Endothelial cell of umbilical vein (primary cell): ENCODE measurements around the gene MN1. TPM values are rescaled to one million over a fixed set of nuclear protein-coding genes. Genes with fewer than 3 reads are reported as not detected.

ENCODE experiments used
- BruUV-seq: library from RNA; stranded (reverse); fragments of 400-500 nt; replicated peaks from 2 replicates; lab custom pipeline; 2021; lab: Mats Ljungman, UMichigan
- CTCF ChIA-PET: fragments of 300-600, 350-600 bp; sonication (Branson Sonifier 250); formaldehyde crosslinking; loops from one replicate; lab custom pipeline; 2021; ENCODE audit warnings: antibody characterized with exemption, inconsistent platforms; lab: Charles Lee
- POLR2A ChIA-PET: fragments of 300-600, 350-600 bp; sonication (Branson Sonifier 250); formaldehyde crosslinking; loops from one replicate; lab custom pipeline; 2021; ENCODE audit warnings: antibody characterized with exemption, inconsistent platforms; lab: Charles Lee
- DNase-seq: peaks from one replicate; pipeline ENCODE4 v3.0.0-alpha.2; 2011; ENCODE audit warnings: low read depth, low spot score
- FAIRE-seq: peaks from 2 replicates; lab custom pipeline; 2011; peaks lifted over from hg19 to GRCh38; lab: Jason Lieb, UNC
- H2AFZ ChIP-seq: 2 replicates; pipeline ENCODE4 v1.6.0; 2012; ENCODE audit warnings: low read depth, low read length, control low read depth, inconsistent platforms
- H3K27ac ChIP-seq: 2 replicates; pipeline ENCODE4 v1.5.1; 2011; ENCODE audit warnings: low read depth, mild to moderate bottlenecking, control low read depth, low read length, moderate library complexity; ENCODE audit not compliant: insufficient read depth
- H3K27me3 ChIP-seq, 2 experiments: 2 replicates each; pipeline versions ENCODE4 v1.6.0 to v1.6.1; 2011; ENCODE audit warnings: low read length in 2 of 2, mixed read lengths in 1 of 2; ENCODE audit not compliant: control insufficient read depth in 2 of 2, insufficient read depth in 2 of 2
- H3K36me3 ChIP-seq, 2 experiments: 2 replicates in 1 of 2; 3 replicates in 1 of 2; pipeline ENCODE4 v1.5.1; 2011; ENCODE audit warnings: low read length in 2 of 2, mild to moderate bottlenecking in 1 of 2, moderate library complexity in 1 of 2; ENCODE audit not compliant: control insufficient read depth in 2 of 2, insufficient read depth in 2 of 2; ENCODE audit errors: extremely low read depth in 1 of 2
- H3K4me1 ChIP-seq: 3 replicates; pipeline ENCODE4 v1.5.1; 2011; ENCODE audit warnings: mild to moderate bottlenecking, low read length; ENCODE audit not compliant: control insufficient read depth, insufficient read depth; ENCODE audit errors: extremely low read depth
- H3K4me2 ChIP-seq: 2 replicates; pipeline ENCODE4 v1.6.1; 2011; ENCODE audit warnings: low read length, control low read depth, mixed read lengths; ENCODE audit not compliant: insufficient read depth
- H3K4me3 ChIP-seq, 3 experiments: fragments of 200-600 bp in 1 of 3; sonication (generic), shearing (Covaris generic) in 1 of 3; replicated peaks in 1 of 3; 2 replicates each; pipeline ENCODE4 v1.5.1; 2011 to 2016; ENCODE audit warnings: control low read depth in 3 of 3, low read length in 3 of 3, mild to moderate bottlenecking in 2 of 3, inconsistent platforms in 1 of 3, low read depth in 1 of 3, moderate library complexity in 1 of 3; ENCODE audit not compliant: insufficient read depth in 1 of 3
- H3K79me2 ChIP-seq: 2 replicates; pipeline ENCODE4 v1.6.0; 2012; ENCODE audit warnings: low read length, inconsistent platforms; ENCODE audit not compliant: control insufficient read depth, insufficient read depth
- H3K9ac ChIP-seq: replicated peaks from 2 replicates; pipeline ENCODE3; 2011; ENCODE audit warnings: low read length, control low read depth; ENCODE audit not compliant: insufficient read depth; ENCODE audit errors: extremely low read depth
- H3K9me1 ChIP-seq: replicated peaks from 3 replicates; pipeline ENCODE4 v1.6.0; 2011; ENCODE audit warnings: mild to moderate bottlenecking, low read length; ENCODE audit not compliant: control insufficient read depth, insufficient read depth; ENCODE audit errors: extremely low read depth
- H3K9me3 ChIP-seq: replicated peaks from 2 replicates; pipeline ENCODE4 v1.5.1; 2012; ENCODE audit warnings: low read length, inconsistent platforms; ENCODE audit not compliant: control insufficient read depth, insufficient read depth
- H4K20me1 ChIP-seq: replicated peaks from 2 replicates; pipeline ENCODE3; 2011; ENCODE audit warnings: mild to moderate bottlenecking, low read length; ENCODE audit not compliant: control insufficient read depth, insufficient read depth; ENCODE audit errors: extremely low read depth
- EZH2 ChIP-seq: IDR thresholded peaks from 2 replicates; pipeline ENCODE4 v1.6.1; 2012; ENCODE audit warnings: borderline replicate concordance, low read depth, mild to moderate bottlenecking, moderate library complexity, low read length, inconsistent platforms; ENCODE audit not compliant: severe bottlenecking
- FOS ChIP-seq: IDR thresholded peaks from 2 replicates; pipeline ENCODE4 v1.6.1; 2011; ENCODE audit warnings: mild to moderate bottlenecking, low read length, moderate library complexity, borderline replicate concordance; ENCODE audit not compliant: insufficient read depth
- GATA2 ChIP-seq: IDR thresholded peaks from 2 replicates; pipeline ENCODE4 v1.7.0; 2011; ENCODE audit warnings: low read depth, mild to moderate bottlenecking, moderate library complexity, mixed read lengths, low read length; ENCODE audit not compliant: insufficient read length, insufficient read depth
- JUN ChIP-seq: IDR thresholded peaks from 2 replicates; pipeline ENCODE4 v1.6.1; 2011; ENCODE audit warnings: borderline replicate concordance, low read depth; ENCODE audit not compliant: insufficient read length, insufficient read depth
- MYC ChIP-seq: IDR thresholded peaks from one replicate; pipeline ENCODE4 v1.6.1; 2011; ENCODE audit warnings: mild to moderate bottlenecking, low read depth, low read length
- POLR2AphosphoS5 ChIP-seq: IDR thresholded peaks from 2 replicates; pipeline ENCODE4 v1.6.1; 2012; ENCODE audit warnings: low read depth, mild to moderate bottlenecking, control low read depth, low read length, moderate library complexity; ENCODE audit not compliant: insufficient read depth
- dilution Hi-C: fragments of 300-500 bp; cut with MboI; formaldehyde crosslinking; loops from one replicate; pipeline ENCODE4 v1.15.0; 2019; ENCODE audit warnings: low sequenced_read_pairs; ENCODE audit not compliant: extremely low pct_ligation_motif_present
- intact Hi-C: fragments of 100-400 bp; cut with micrococcal nuclease; formaldehyde crosslinking; loops from one replicate; pipeline ENCODE4 v1.10.0; 2022
- polyA plus RNA-seq, 4 experiments: library from polyadenylated mRNA; depleted of rRNA in 3 of 4; stranded (reverse) in 3 of 4; unstranded in 1 of 4; fragments of >200 nt; gene quantifications; 2 replicates each; pipeline versions ENCODE4 v1.2.1 to v1.2.3, GENCODE V29; 2011 to 2012; ENCODE audit warnings: missing spikeins in 1 of 4
- total RNA-seq: library from RNA; stranded (reverse); gene quantifications from 2 replicates; pipeline ENCODE4 v1.2.3, GENCODE V29; 2021
- TF ChIP-seq, protein P1 (sequence below), 2 donors: IDR thresholded peaks; 1 replicate in 1 of 2; 2 replicates in 1 of 2; pipeline ENCODE4 v1.5.1; 2011; ENCODE audit warnings: low read length in 2 of 2, mild to moderate bottlenecking in 2 of 2, moderate library complexity in 2 of 2, control low read depth in 1 of 2, inconsistent platforms in 1 of 2, low read depth in 1 of 2; ENCODE audit not compliant: insufficient read depth in 1 of 2; ENCODE audit errors: extremely low read depth in 1 of 2
- TF ChIP-seq, protein P2 (sequence below): IDR thresholded peaks from 2 replicates; pipeline ENCODE4 v1.6.1; 2011; ENCODE audit not compliant: insufficient read depth, insufficient read length

MN1 gene
- total and polyA plus RNA-seq, 2 donors (not counting 3 experiments of a cell fraction or from before 2014, with no cell fraction given) = 3.8 to 5.2 TPM

DNA sequence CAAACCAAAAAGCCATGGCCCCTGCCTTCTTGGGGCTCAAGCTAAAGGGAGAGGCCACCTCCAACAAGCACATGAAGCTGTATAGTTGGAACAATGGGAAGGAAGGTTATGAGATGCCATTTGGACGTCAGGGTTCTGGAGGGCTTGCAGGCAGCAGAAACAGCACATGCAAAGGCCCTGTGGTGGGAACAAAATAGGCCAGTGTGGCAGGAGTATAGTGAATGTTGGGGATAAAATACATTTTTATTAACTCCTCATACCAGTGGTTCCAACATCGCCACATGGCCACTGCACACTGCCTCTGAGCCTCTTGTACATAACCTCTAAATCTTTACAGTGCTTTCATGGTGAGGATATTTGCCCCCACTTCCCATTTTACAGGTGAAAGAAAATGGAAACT lies 32.2 kb upstream of the MN1 start:
- Histone ChIP-seq H3K4me2 (no peak overlapping the region), H3K4me1 (no peaks in the 10 kb centered on the region), H2AFZ (no peak overlapping the region), H3K4me3 (no peak overlapping the region), H4K20me1 (no peaks in the 10 kb centered on the region), H3K9me3 (no peaks in the 10 kb centered on the region), H3K27ac (no peak overlapping the region), H3K36me3 (no peaks in the 10 kb centered on the region), H3K79me2 (no peaks in the 10 kb centered on the region), H3K9ac (no peak overlapping the region), H3K9me1 (no peaks in the 10 kb centered on the region), H3K27me3 (no peaks in the 10 kb centered on the region)
- FAIRE-seq (no peak), DNase-seq (no peak)
- intact Hi-C loops (no loop called here), dilution Hi-C loops (no loop called here)
- no TSS peak for BruUV-seq
- ChIA-PET CTCF (no interaction called here), POLR2A (no interaction called here)
- no peak for TF ChIP-seq EZH2
- no peak for TF ChIP-seq FOS
- TF ChIP-seq GATA2 = no peak
- TF ChIP-seq, protein P1, sequence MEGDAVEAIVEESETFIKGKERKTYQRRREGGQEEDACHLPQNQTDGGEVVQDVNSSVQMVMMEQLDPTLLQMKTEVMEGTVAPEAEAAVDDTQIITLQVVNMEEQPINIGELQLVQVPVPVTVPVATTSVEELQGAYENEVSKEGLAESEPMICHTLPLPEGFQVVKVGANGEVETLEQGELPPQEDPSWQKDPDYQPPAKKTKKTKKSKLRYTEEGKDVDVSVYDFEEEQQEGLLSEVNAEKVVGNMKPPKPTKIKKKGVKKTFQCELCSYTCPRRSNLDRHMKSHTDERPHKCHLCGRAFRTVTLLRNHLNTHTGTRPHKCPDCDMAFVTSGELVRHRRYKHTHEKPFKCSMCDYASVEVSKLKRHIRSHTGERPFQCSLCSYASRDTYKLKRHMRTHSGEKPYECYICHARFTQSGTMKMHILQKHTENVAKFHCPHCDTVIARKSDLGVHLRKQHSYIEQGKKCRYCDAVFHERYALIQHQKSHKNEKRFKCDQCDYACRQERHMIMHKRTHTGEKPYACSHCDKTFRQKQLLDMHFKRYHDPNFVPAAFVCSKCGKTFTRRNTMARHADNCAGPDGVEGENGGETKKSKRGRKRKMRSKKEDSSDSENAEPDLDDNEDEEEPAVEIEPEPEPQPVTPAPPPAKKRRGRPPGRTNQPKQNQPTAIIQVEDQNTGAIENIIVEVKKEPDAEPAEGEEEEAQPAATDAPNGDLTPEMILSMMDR (IDR thresholded peaks at IDR 0.05; ENCODE audit: extremely low read depth in 1 of 2, insufficient read depth in 1 of 2, low read depth in 1 of 2, low read length in 2 of 2) = no peak
- TF ChIP-seq MYC = no peak
- TF ChIP-seq, protein P2, sequence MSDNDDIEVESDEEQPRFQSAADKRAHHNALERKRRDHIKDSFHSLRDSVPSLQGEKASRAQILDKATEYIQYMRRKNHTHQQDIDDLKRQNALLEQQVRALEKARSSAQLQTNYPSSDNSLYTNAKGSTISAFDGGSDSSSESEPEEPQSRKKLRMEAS = no peak
- no peak for TF ChIP-seq JUN
- TF ChIP-seq POLR2AphosphoS5 = no peak
